ENCODE results near the gene FAM13A.

The FAM13A gene

DNA sequence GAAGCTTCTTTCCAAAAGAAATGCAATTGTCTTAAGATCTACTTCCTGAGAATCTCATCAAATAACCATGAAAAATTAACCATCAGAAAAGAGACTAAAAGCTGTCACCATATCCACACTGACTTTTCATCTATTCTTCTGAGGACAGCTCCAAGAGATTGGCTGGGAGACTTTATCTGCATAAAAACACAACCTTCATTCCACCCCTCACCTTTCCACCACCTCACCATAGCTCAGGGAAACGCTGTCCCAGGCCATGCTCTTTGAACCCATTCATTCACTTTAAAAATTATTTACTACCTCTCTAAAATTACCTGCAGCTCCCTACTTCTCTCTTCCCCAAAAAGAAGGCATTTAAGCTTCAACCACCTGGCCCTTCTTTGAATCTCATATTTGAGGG is 2.4 kb downstream of the FAM13A start:
- H3K36me3 ChIP-seq (ENCODE audit: control insufficient read depth, insufficient read depth, low read length): no peaks in the 10 kb centered on the region
- no peak for DNase-seq (ENCODE audit: extremely low read depth, insufficient read length)
- H3K4me3 ChIP-seq (replicated peaks; ENCODE audit: low read depth, low read length): no peak overlapping the region
- no peaks in the 10 kb centered on the region for H3K27me3 ChIP-seq (replicated peaks; ENCODE audit: control insufficient read depth, insufficient read depth, low read length)
- TF ChIP-seq, protein P1, sequence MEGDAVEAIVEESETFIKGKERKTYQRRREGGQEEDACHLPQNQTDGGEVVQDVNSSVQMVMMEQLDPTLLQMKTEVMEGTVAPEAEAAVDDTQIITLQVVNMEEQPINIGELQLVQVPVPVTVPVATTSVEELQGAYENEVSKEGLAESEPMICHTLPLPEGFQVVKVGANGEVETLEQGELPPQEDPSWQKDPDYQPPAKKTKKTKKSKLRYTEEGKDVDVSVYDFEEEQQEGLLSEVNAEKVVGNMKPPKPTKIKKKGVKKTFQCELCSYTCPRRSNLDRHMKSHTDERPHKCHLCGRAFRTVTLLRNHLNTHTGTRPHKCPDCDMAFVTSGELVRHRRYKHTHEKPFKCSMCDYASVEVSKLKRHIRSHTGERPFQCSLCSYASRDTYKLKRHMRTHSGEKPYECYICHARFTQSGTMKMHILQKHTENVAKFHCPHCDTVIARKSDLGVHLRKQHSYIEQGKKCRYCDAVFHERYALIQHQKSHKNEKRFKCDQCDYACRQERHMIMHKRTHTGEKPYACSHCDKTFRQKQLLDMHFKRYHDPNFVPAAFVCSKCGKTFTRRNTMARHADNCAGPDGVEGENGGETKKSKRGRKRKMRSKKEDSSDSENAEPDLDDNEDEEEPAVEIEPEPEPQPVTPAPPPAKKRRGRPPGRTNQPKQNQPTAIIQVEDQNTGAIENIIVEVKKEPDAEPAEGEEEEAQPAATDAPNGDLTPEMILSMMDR (IDR thresholded peaks at IDR 0.05; ENCODE audit: insufficient read depth, low read length, poor library complexity, severe bottlenecking): no peak

GRCh38 chr4:89049853-89050252 is 7.1 kb downstream of the FAM13A start:
- Histone ChIP-seq H3K36me3 (ENCODE audit: control insufficient read depth, insufficient read depth, low read length) (no peaks in the 10 kb centered on the region), H3K27me3 (replicated peaks; ENCODE audit: control insufficient read depth, insufficient read depth, low read length) (no peaks in the 10 kb centered on the region), H3K4me3 (replicated peaks; ENCODE audit: low read depth, low read length) (no peak overlapping the region)
- TF ChIP-seq, protein P1 (IDR thresholded peaks at IDR 0.05; ENCODE audit: insufficient read depth, low read length, poor library complexity, severe bottlenecking): no peak
- no peak for DNase-seq (ENCODE audit: extremely low read depth, insufficient read length)

DNA sequence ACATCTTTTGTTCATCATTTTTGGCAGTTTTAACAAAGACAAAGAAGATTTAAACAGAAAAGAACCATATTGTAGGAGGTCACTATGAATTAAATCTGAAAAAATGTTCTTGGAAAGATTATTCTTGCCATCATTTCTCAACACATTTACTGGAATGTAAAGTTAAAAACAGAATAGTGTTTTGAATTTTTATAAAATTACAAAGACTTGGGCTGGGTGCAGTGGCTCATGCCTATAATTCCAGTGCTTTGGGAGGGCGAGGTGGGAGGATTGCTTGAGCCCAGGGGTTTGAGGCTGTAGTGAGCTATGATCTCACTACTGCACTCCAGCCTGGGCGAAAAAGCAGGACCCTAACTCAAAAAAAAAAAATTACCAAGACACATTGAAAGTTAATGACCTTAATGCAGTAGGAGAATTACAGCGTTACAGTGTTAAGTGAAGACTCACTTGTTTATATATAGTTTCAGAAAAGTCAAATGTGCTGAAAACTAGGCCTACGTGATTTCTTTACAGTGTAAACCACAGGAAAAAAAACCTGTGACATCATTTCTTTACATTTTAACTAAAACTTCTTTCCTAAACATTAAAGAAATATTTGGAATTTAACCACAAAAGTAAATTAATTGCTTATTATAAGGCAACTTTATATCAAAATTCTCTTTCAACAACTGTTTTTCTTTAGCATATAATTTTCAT is 7.9 kb downstream of the FAM13A start:
- Histone ChIP-seq H3K36me3 (ENCODE audit: control insufficient read depth, insufficient read depth, low read length) (no peaks in the 10 kb centered on the region), H3K4me3 (replicated peaks; ENCODE audit: low read depth, low read length) (no peak overlapping the region), H3K27me3 (replicated peaks; ENCODE audit: control insufficient read depth, insufficient read depth, low read length) (no peaks in the 10 kb centered on the region)
- TF ChIP-seq, protein P1 (IDR thresholded peaks at IDR 0.05; ENCODE audit: insufficient read depth, low read length, poor library complexity, severe bottlenecking): no peak
- DNase-seq (ENCODE audit: extremely low read depth, insufficient read length): no peak

- Histone ChIP-seq H3K27me3 (replicated peaks; ENCODE audit: control insufficient read depth, insufficient read depth, low read length) (no peaks in the 10 kb centered on the region), H3K4me3 (replicated peaks; ENCODE audit: low read depth, low read length) (no peak overlapping the region), H3K36me3 (ENCODE audit: control insufficient read depth, insufficient read depth, low read length) (no peaks in the 10 kb centered on the region)
- DNase-seq (ENCODE audit: extremely low read depth, insufficient read length): no peak
- TF ChIP-seq, protein P1 (IDR thresholded peaks at IDR 0.05; ENCODE audit: insufficient read depth, low read length, poor library complexity, severe bottlenecking): no peak
These were observed 12.7 kb downstream of the FAM13A start for GRCh38 chr4:89044147-89044900.

GRCh38 chr4:89042055-89042454 is 14.9 kb downstream of the FAM13A start:
- Histone ChIP-seq H3K4me3 (replicated peaks; ENCODE audit: low read depth, low read length) (no peak overlapping the region), H3K27me3 (replicated peaks; ENCODE audit: control insufficient read depth, insufficient read depth, low read length) (no peaks in the 10 kb centered on the region), H3K36me3 (ENCODE audit: control insufficient read depth, insufficient read depth, low read length) (no peaks in the 10 kb centered on the region)
- no peak for DNase-seq (ENCODE audit: extremely low read depth, insufficient read length)
- TF ChIP-seq, protein P1 (IDR thresholded peaks at IDR 0.05; ENCODE audit: insufficient read depth, low read length, poor library complexity, severe bottlenecking): no peak

Data from GM06990 (cell line).